Esophagus squamous epithelium (tissue), 5 donors: ENCODE measurements around the gene EFCAB6. TPM values are rescaled to one million over a fixed set of nuclear protein-coding genes. Genes with fewer than 3 reads are reported as not detected.

Experiments
- DNase-seq: peaks from one replicate; lab custom pipeline; 2025; lab: John Stamatoyannopoulos, UW
- H3K27ac ChIP-seq, 4 donors: fragments of 200-600 bp; sonication (generic); one replicate each; pipeline ENCODE4 v1.5.1; 2016 to 2019; ENCODE audit warnings: mild to moderate bottlenecking in 1 of 4
- H3K27me3 ChIP-seq, 4 donors: fragments of 200-600 bp; sonication (generic); 1 replicate in 3 of 4; 2 replicates in 1 of 4; pipeline versions ENCODE4 v1.5.1 to v1.6.0; 2017 to 2021; ENCODE audit warnings: antibody characterized with exemption in 1 of 4
- H3K36me3 ChIP-seq, 3 donors: fragments of 200-600 bp; sonication (generic); one replicate each; pipeline ENCODE4 v1.5.1; 2016 to 2019
- H3K4me1 ChIP-seq, 3 donors: fragments of 200-600 bp; sonication (generic); one replicate each; pipeline ENCODE4 v1.5.1; 2017 to 2019
- H3K4me3 ChIP-seq, 4 donors: fragments of 200-600 bp; sonication (generic); 1 replicate in 3 of 4; 2 replicates in 1 of 4; pipeline ENCODE4 v1.5.1; 2016 to 2019; ENCODE audit warnings: mild to moderate bottlenecking in 2 of 4, moderate library complexity in 1 of 4
- H3K9me3 ChIP-seq, 3 donors: fragments of 200-600 bp; sonication (generic); one replicate each; pipeline ENCODE4 v1.5.1; 2016 to 2019
- CTCF ChIP-seq, 6 experiments: fragments of 450-650 bp in 4 of 6; fragments of 200-600 bp in 2 of 6; sonication (generic) in 2 of 6; IDR thresholded peaks; one replicate each; pipeline ENCODE4 v1.5.1; 2016 to 2019; ENCODE audit warnings: antibody characterized with exemption in 6 of 6, mild to moderate bottlenecking in 4 of 6, moderate library complexity in 4 of 6
- POLR2A ChIP-seq, 4 donors: fragments of 450-650 bp; IDR thresholded peaks; one replicate each; pipeline ENCODE4 v1.6.1; 2017; ENCODE audit warnings: antibody characterized with exemption in 4 of 4, mild to moderate bottlenecking in 4 of 4, moderate library complexity in 3 of 4
- WGBS, 2 donors: methylation state at CpG; one replicate each; pipeline ENCODE4 v1.1.5; 2018; 5-methylcytosine and 5-hydroxymethylcytosine counted together
- intact Hi-C: fragments of 100-400 bp; cut with DNase I; formaldehyde crosslinking; loops from one replicate; pipeline ENCODE4 v1.15.0; 2022
- total RNA-seq, 4 donors: library from RNA; depleted of rRNA; stranded (reverse); fragments of >200 nt; gene quantifications; one replicate each; pipeline ENCODE4 v1.1.0, GENCODE V29; 2016
- donor health status: DM: yes; HTN: yes; CAD: no.

Gene EFCAB6
- total RNA-seq, 4 donors from 2014 or later: 0.22 to 1.5 (median 0.90) TPM

- Histone ChIP-seq H3K27ac (no peak overlapping the region), H3K4me1 (no peaks in the 10 kb centered on the region), H3K4me3 (no peak overlapping the region), H3K27me3 (peaks cover 0 to 36% (median 0%) of the 10 kb centered on the region in 4 donors), H3K36me3 (no peaks in the 10 kb centered on the region), H3K9me3 (no peaks in the 10 kb centered on the region)
- TF ChIP-seq POLR2A (IDR thresholded peaks at IDR 0.05) (no peak), CTCF (IDR thresholded peaks at IDR 0.05) (no peak)
- 83 to 94% methylated on average over 6 to 12 of the region's 25 CpGs for WGBS, 2 donors
- DNase-seq: no peak
- intact Hi-C loops: no loop called here
Measured at GRCh38 chr22:43838571-43839307, 26.6 kb upstream of the EFCAB6 start.

GRCh38 chr22:43838161-43838560 lies 26.1 kb upstream of the EFCAB6 start:
- no peaks in the 10 kb centered on the region for H3K4me1 ChIP-seq
- no peak for DNase-seq
- H3K27ac ChIP-seq: no peak overlapping the region
- WGBS, 2 donors: 53 to 57% methylated on average over 2 to 9 of the region's 10 CpGs
- TF ChIP-seq POLR2A (IDR thresholded peaks at IDR 0.05): no peak
- TF ChIP-seq CTCF (IDR thresholded peaks at IDR 0.05): no peak
- no peaks in the 10 kb centered on the region for H3K36me3 ChIP-seq
- intact Hi-C loops: no loop called here
- no peaks in the 10 kb centered on the region for H3K9me3 ChIP-seq
- no peak overlapping the region for H3K4me3 ChIP-seq
- H3K27me3 ChIP-seq: peaks cover 0 to 42% (median 0%) of the 10 kb centered on the region in 4 donors

- Histone ChIP-seq H3K9me3 (no peaks in the 10 kb centered on the region), H3K4me3 (no peak overlapping the region), H3K4me1 (no peaks in the 10 kb centered on the region), H3K36me3 (no peaks in the 10 kb centered on the region), H3K27me3 (peaks cover 0 to 45% (median 0%) of the 10 kb centered on the region in 4 donors), H3K27ac (no peak overlapping the region)
- WGBS, 2 donors: 69 to 81% methylated on average over 5 to 9 of the region's 9 CpGs
- intact Hi-C loops: no loop called here
- no peak for DNase-seq
- TF ChIP-seq POLR2A (IDR thresholded peaks at IDR 0.05) (no peak), CTCF (IDR thresholded peaks at IDR 0.05) (no peak)
Measured at GRCh38 chr22:43837666-43838065, 25.6 kb upstream of the EFCAB6 start.

- TF ChIP-seq CTCF (IDR thresholded peaks at IDR 0.05): no peak
- TF ChIP-seq POLR2A (IDR thresholded peaks at IDR 0.05): no peak
- Histone ChIP-seq H3K36me3 (no peaks in the 10 kb centered on the region), H3K4me1 (peaks cover 0 to 3% (median 0%) of the 10 kb centered on the region in 3 donors), H3K27me3 (peaks cover 0 to 46% (median 0%) of the 10 kb centered on the region in 4 donors), H3K4me3 (no peak overlapping the region), H3K9me3 (no peaks in the 10 kb centered on the region), H3K27ac (no peak overlapping the region)
- DNase-seq: no peak
- intact Hi-C loops: no loop called here
- 80 to 81% methylated on average over 10 to 11 of the region's 13 CpGs for WGBS, 2 donors
Measured at GRCh38 chr22:43835736-43836135, 23.6 kb upstream of the EFCAB6 start.

- WGBS, 2 donors: 74% methylated on average over 7 of the region's 12 CpGs; no CpG with 5 or more reads in 1 of the 2 donors
- peaks cover 0 to 43% (median 0%) of the 10 kb centered on the region in 4 donors for H3K27me3 ChIP-seq
Measured at GRCh38 chr22:43835166-43835565, 23.1 kb upstream of the EFCAB6 start.

More at GRCh38 chr22:43835166-43835565, 23.1 kb upstream of the EFCAB6 start:
- intact Hi-C loops: no loop called here
- no peak for TF ChIP-seq CTCF (IDR thresholded peaks at IDR 0.05)
- no peak for TF ChIP-seq POLR2A (IDR thresholded peaks at IDR 0.05)
- Histone ChIP-seq H3K27ac (no peak overlapping the region), H3K4me1 (peaks cover 0 to 8% (median 0%) of the 10 kb centered on the region in 3 donors), H3K4me3 (no peak overlapping the region), H3K36me3 (no peaks in the 10 kb centered on the region), H3K9me3 (no peaks in the 10 kb centered on the region)
- DNase-seq: no peak
